Gastroesophageal sphincter (tissue), 3 donors: ENCODE data around the gene CCNJL.

Experiments used
- CTCF ChIP-seq, 4 experiments: fragments of 200-600 bp in 2 of 4; fragments of 450-650 bp in 2 of 4; sonication (generic) in 1 of 4; IDR thresholded peaks; one replicate each; pipeline ENCODE4 v1.5.1; 2017 to 2019; ENCODE audit warnings: antibody characterized with exemption in 4 of 4, mild to moderate bottlenecking in 2 of 4, moderate library complexity in 2 of 4
- EP300 ChIP-seq: sonication (generic); formaldehyde crosslinking; IDR thresholded peaks from one replicate; pipeline ENCODE4 v1.6.1; 2017; ENCODE audit warnings: antibody characterized with exemption, mild to moderate bottlenecking
- POLR2A ChIP-seq, 2 donors: fragments of 450-650 bp; IDR thresholded peaks; one replicate each; pipeline ENCODE4 v1.6.1; 2017; ENCODE audit warnings: antibody characterized with exemption in 2 of 2, mild to moderate bottlenecking in 2 of 2, moderate library complexity in 1 of 2

GRCh38 chr5:160259341-160259740 lies 53.0 kb downstream of the CCNJL start:
- TF ChIP-seq POLR2A (IDR thresholded peaks at IDR 0.05) (no peak), CTCF (IDR thresholded peaks at IDR 0.05) (no peak), EP300 (no peak)
